GM12874 (cell line): Measurements from ENCODE around the gene PRRT1B.

Experiments used
- CTCF ChIP-seq: IDR thresholded peaks from 2 replicates; pipeline ENCODE4 v1.5.1; 2011; ENCODE audit warnings: low read depth, mild to moderate bottlenecking, control low read depth, low read length, moderate library complexity; ENCODE audit not compliant: insufficient read depth

Gene PRRT1B

GRCh38 chr9:131559421-131560000, 14.2 kb downstream of the PRRT1B start:
- TF ChIP-seq CTCF, result no peak

- no peak for TF ChIP-seq CTCF
These were observed 17.0 kb downstream of the PRRT1B start for GRCh38 chr9:131562032-131562959.

GRCh38 chr9:131565369-131565768, 20.0 kb downstream of the PRRT1B start:
- TF ChIP-seq CTCF, result no peak

GRCh38 chr9:131566158-131566557, 20.8 kb downstream of the PRRT1B start:
- TF ChIP-seq CTCF, result no peak

- TF ChIP-seq CTCF, result no peak
These were observed 22.6 kb downstream of the PRRT1B start for GRCh38 chr9:131567910-131568309.

- TF ChIP-seq CTCF, result no peak
These were observed 29.7 kb downstream of the PRRT1B start for GRCh38 chr9:131574730-131575640.
